SK-N-SH (cell line): Measurements from ENCODE around the gene A4GALT. TPM values are rescaled to one million over a fixed set of nuclear protein-coding genes. Genes with fewer than 3 reads are reported as not detected.

ENCODE experiments used
- CTCF ChIA-PET: fragments of 300-600, 350-600 bp; formaldehyde crosslinking; extraction: SDS; loops from one replicate; lab custom pipeline; 2021; lab: Yijun Ruan, JAX
- POLR2A ChIA-PET: fragments of 350-600 bp; sonication (Branson Sonifier 250); formaldehyde crosslinking; extraction: SDS; loops from one replicate; lab custom pipeline; 2020; ENCODE audit warnings: antibody characterized with exemption, inconsistent platforms; lab: Yijun Ruan, JAX
- DNase-seq: peaks from one replicate; pipeline ENCODE4 v3.0.0; 2012
- H2AFZ ChIP-seq: fragments of 200-600 bp; sonication (generic); 2 replicates; pipeline ENCODE4 v1.8.1; 2016; ENCODE audit warnings: antibody characterized with exemption, mild to moderate bottlenecking, low read depth
- H3F3A ChIP-seq: fragments of 200-600 bp; sonication (generic); replicated peaks from 2 replicates; pipeline ENCODE3; 2016; ENCODE audit warnings: antibody characterized with exemption, mild to moderate bottlenecking; ENCODE audit not compliant: insufficient read depth
- H3K27ac ChIP-seq, 2 experiments: fragments of 200-500 bp in 1 of 2; fragments of 200-600 bp in 1 of 2; sonication (Bioruptor generic) in 1 of 2; sonication (generic), shearing (Covaris generic) in 1 of 2; 2 replicates each; pipeline versions ENCODE4 v1.5.1 to v1.6.1; 2014 to 2016; ENCODE audit warnings: low read depth in 2 of 2, inconsistent platforms in 1 of 2, low read length in 1 of 2, mild to moderate bottlenecking in 1 of 2, mixed read lengths in 1 of 2
- H3K27me3 ChIP-seq: fragments of 200-600 bp; sonication (generic), shearing (Covaris generic); 2 replicates; pipeline ENCODE4 v1.6.1; 2016; ENCODE audit warnings: mixed run types; ENCODE audit not compliant: insufficient read depth
- H3K36me3 ChIP-seq, 2 experiments: fragments of 200-500 bp in 1 of 2; fragments of 200-600 bp in 1 of 2; sonication (Bioruptor generic) in 1 of 2; sonication (generic) in 1 of 2; replicated peaks in 1 of 2; 2 replicates each; pipeline versions ENCODE3 to v1.5.1; 2014 to 2016; ENCODE audit warnings: low read length in 1 of 2, mild to moderate bottlenecking in 1 of 2; ENCODE audit not compliant: insufficient read depth in 2 of 2, control insufficient read depth in 1 of 2
- H3K4me1 ChIP-seq, 2 experiments: fragments of 200-500 bp in 1 of 2; fragments of 200-600 bp in 1 of 2; sonication (Bioruptor generic) in 1 of 2; sonication (generic), shearing (Covaris generic) in 1 of 2; 2 replicates each; pipeline versions ENCODE4 v1.5.1 to v1.6.1; 2014 to 2016; ENCODE audit warnings: low read depth in 1 of 2, low read length in 1 of 2, mixed run types in 1 of 2; ENCODE audit not compliant: insufficient read depth in 2 of 2, control insufficient read depth in 1 of 2
- H3K4me2 ChIP-seq: fragments of 200-600 bp; sonication (generic), shearing (Covaris generic); 2 replicates; pipeline ENCODE4 v1.6.1; 2017; ENCODE audit warnings: mixed run types
- H3K4me3 ChIP-seq, 2 experiments: fragments of 200-500 bp in 1 of 2; fragments of 200-600 bp in 1 of 2; sonication (Bioruptor generic) in 1 of 2; sonication (generic), shearing (Covaris generic) in 1 of 2; 2 replicates each; pipeline versions ENCODE4 v1.5.1 to v1.8.1; 2014 to 2016; ENCODE audit warnings: low read depth in 2 of 2, inconsistent platforms in 1 of 2, low read length in 1 of 2, mild to moderate bottlenecking in 1 of 2, mixed read lengths in 1 of 2, moderate library complexity in 1 of 2
- H3K79me2 ChIP-seq: fragments of 200-600 bp; sonication (generic); 2 replicates; pipeline ENCODE4 v1.8.1; 2017; ENCODE audit warnings: mild to moderate bottlenecking; ENCODE audit not compliant: insufficient read depth
- H3K9ac ChIP-seq: fragments of 200-600 bp; sonication (generic); 2 replicates; pipeline ENCODE4 v1.6.1; 2017; ENCODE audit warnings: mixed run types
- H3K9me2 ChIP-seq: fragments of 200-600 bp; sonication (generic); 2 replicates; pipeline ENCODE4 v1.6.1; 2017; ENCODE audit warnings: mixed run types
- H3K9me3 ChIP-seq: fragments of 200-600 bp; sonication (generic); 2 replicates; pipeline ENCODE4 v1.6.1; 2017; ENCODE audit warnings: mixed run types, mild to moderate bottlenecking, moderate library complexity
- H4K20me1 ChIP-seq: fragments of 200-600 bp; sonication (generic); 2 replicates; pipeline ENCODE4 v1.6.1; 2017; ENCODE audit warnings: mild to moderate bottlenecking, mixed run types; ENCODE audit not compliant: insufficient read depth
- IRF3 ChIP-seq: fragments of 150-350 bp; IDR thresholded peaks from 2 replicates; pipeline ENCODE4 v1.6.1; 2016; ENCODE audit warnings: mild to moderate bottlenecking, low read depth, low read length
- JUND ChIP-seq: IDR thresholded peaks from 2 replicates; pipeline ENCODE4 v1.4.0; 2012
- PBX3 ChIP-seq: IDR thresholded peaks from 2 replicates; pipeline ENCODE4; 2012
- POLR2AphosphoS5 ChIP-seq: IDR thresholded peaks from 2 replicates; pipeline ENCODE4 v1.6.1; 2012; ENCODE audit warnings: low read depth, low read length
- RCOR1 ChIP-seq: fragments of 150-350 bp; IDR thresholded peaks from 2 replicates; pipeline ENCODE4 v1.6.1; 2017; ENCODE audit warnings: antibody characterized with exemption, low read length
- REST ChIP-seq: IDR thresholded peaks from 2 replicates; pipeline ENCODE4 v1.6.1; 2012; ENCODE audit warnings: mild to moderate bottlenecking, low read depth, low read length, moderate library complexity
- RFX5 ChIP-seq: IDR thresholded peaks from 2 replicates; pipeline ENCODE4 v1.6.1; 2012; ENCODE audit warnings: mild to moderate bottlenecking, improper control_type of control experiment, low read length
- SMC3 ChIP-seq: IDR thresholded peaks from 2 replicates; pipeline ENCODE4 v1.6.1; 2012; ENCODE audit warnings: low read depth, low read length, improper control_type of control experiment
- TAF1 ChIP-seq: IDR thresholded peaks from 2 replicates; pipeline ENCODE4 v1.6.1; 2012; ENCODE audit warnings: low read depth, mild to moderate bottlenecking, low read length, moderate library complexity, borderline replicate concordance
- TCF12 ChIP-seq: IDR thresholded peaks from 2 replicates; pipeline ENCODE4 v1.4.0; 2012
- TEAD4 ChIP-seq: IDR thresholded peaks from 2 replicates; pipeline ENCODE4 v1.4.0; 2012; ENCODE audit warnings: mild to moderate bottlenecking, borderline replicate concordance; ENCODE audit not compliant: insufficient read depth
- USF1 ChIP-seq: IDR thresholded peaks from 2 replicates; pipeline ENCODE4 v1.4.0; 2012; ENCODE audit warnings: low read depth, borderline replicate concordance
- WGBS: methylation state at CpG from one replicate; pipeline ENCODE4 v1.1.6; 2017; ENCODE audit warnings: low lambda C conversion rate; 5-methylcytosine and 5-hydroxymethylcytosine counted together
- polyA plus RNA-seq, 3 experiments: library from polyadenylated mRNA; depleted of rRNA; stranded (reverse); fragments of >200 nt; gene quantifications; 2 replicates each; pipeline ENCODE4 v1.2.3, GENCODE V29; 2012

A4GALT gene
- polyA plus RNA-seq (2012; rRNA removed), result 5.2 and 9.5 TPM in 2 replicates
- 5.3 and 6.8 TPM in 2 replicates for polyA plus RNA-seq (2012; cell fraction: cytosol; rRNA removed)
- 6.1 and 6.4 TPM in 2 replicates for polyA plus RNA-seq (2012; cell fraction: nucleus; rRNA removed)

- H3K36me3 ChIP-seq, result no peaks in the 10 kb centered on the region
- H3K9ac ChIP-seq, result peak within 1 kb of the TSS; percentile 52; the same call in 1 of the 2 replicates
- H3K9me2 ChIP-seq, result no peaks in the 10 kb centered on the region
- no peak within 1 kb of the TSS for H3K27ac ChIP-seq
- H3K79me2 ChIP-seq, result peaks cover 8% of the 10 kb centered on the region; the same call in 1 of the 2 replicates
- no peaks in the 10 kb centered on the region; a peak in 1 of 4 replicates for H3K4me1 ChIP-seq
- ChIA-PET CTCF (no interaction called here), POLR2A (no interaction called here)
- no CpG with 5 or more reads among the region's 104 CpGs for WGBS
- TF ChIP-seq POLR2AphosphoS5, result no peak
- TF ChIP-seq PBX3, result no peak
- TF ChIP-seq RCOR1, result no peak
- TF ChIP-seq JUND, result no peak
- TF ChIP-seq TAF1, result no peak
- H3K4me2 ChIP-seq, result peak within 1 kb of the TSS; percentile 68
- H2AFZ ChIP-seq, result peak within 1 kb of the TSS; percentile 70; the same call in 1 of the 2 replicates
- H3F3A ChIP-seq, result no peaks in the 10 kb centered on the region
- peak within 1 kb of the TSS; percentile 54 to 64 for H3K4me3 ChIP-seq
- H3K9me3 ChIP-seq, result no peaks in the 10 kb centered on the region
- no peaks in the 10 kb centered on the region for H3K27me3 ChIP-seq
- H4K20me1 ChIP-seq, result no peaks in the 10 kb centered on the region
- peak; percentile 63 for DNase-seq
Observed at GRCh38 chr22:42720263-42721044, at the start of gene A4GALT. TSS of gene A4GALT (minus strand) at chr22:42720870. CDS start at chr22:42693951, 26,919 bp downstream.

- Histone ChIP-seq H3K27me3 (no peaks in the 10 kb centered on the region), H4K20me1 (no peaks in the 10 kb centered on the region), H3K9me3 (no peaks in the 10 kb centered on the region), H3K79me2 (no peaks in the 10 kb centered on the region), H3K36me3 (no peaks in the 10 kb centered on the region), H3F3A (no peaks in the 10 kb centered on the region), H3K4me2 (no peak overlapping the region), H3K9me2 (no peaks in the 10 kb centered on the region), H2AFZ (no peak overlapping the region), H3K4me1 (no peaks in the 10 kb centered on the region; a peak in 1 of 4 replicates), H3K4me3 (no peak overlapping the region), H3K9ac (no peak overlapping the region), H3K27ac (no peak overlapping the region)
- DNase-seq, result no peak
- CTCF ChIA-PET, result no interaction called here
- POLR2A ChIA-PET, result interaction anchor here (0.6 kb wide), 1 partner anchor 9 kb away, joined by 3 read pairs; no protein-coding TSS in a partner anchor
- TF ChIP-seq RFX5 (no peak), REST (no peak), USF1 (no peak), SMC3 (no peak), JUND (no peak), TAF1 (no peak), TEAD4 (no peak), POLR2AphosphoS5 (no peak), TCF12 (no peak), IRF3 (no peak)
- WGBS, result 91% methylated on average over 4 of the region's 4 CpGs
Observed at GRCh38 chr22:42770448-42770726, 49.7 kb upstream of the A4GALT start.
